Inflammatory macrophage treated with lipopolysaccharide for 4 hours (primary cell): ENCODE measurements around the gene DCAF15.
"Not testable (repeated sequence)": the region's sequence is repeated elsewhere in the genome, so short reads cannot be mapped to it uniquely, and the experiment has no call there.

Experiments
- DNase-seq: peaks from one replicate; pipeline ENCODE4 v3.0.0-alpha.2; 2020

The DCAF15 gene

GRCh38 chr19:13952154-13952930 lies at the start of gene DCAF15:
TSS of gene DCAF15 (plus strand) at chr19:13952509. CDS start at chr19:13952513, 4 bp downstream.
- peak; percentile 100 for DNase-seq

- DNase-seq: peak; percentile 24
Measured at GRCh38 chr19:13902993-13903555, 49.2 kb upstream of the DCAF15 start.

- DNase-seq: peak; percentile 91
Measured at GRCh38 chr19:13905634-13906520, 46.4 kb upstream of the DCAF15 start, which contains the start of the genes BRME1 and CC2D1A. TSS of gene BRME1 (minus strand) at chr19:13906117. CDS start at chr19:13904892, 1,225 bp downstream. TSS of gene CC2D1A (plus strand) at chr19:13906201. CDS start at chr19:13906442, 241 bp downstream.

- peak; percentile 37 for DNase-seq
Measured at GRCh38 chr19:13906521-13906904, 45.8 kb upstream of the DCAF15 start.

GRCh38 chr19:13906910-13907309 lies 45.4 kb upstream of the DCAF15 start:
- DNase-seq: no peak

GRCh38 chr19:13908674-13909073 lies 43.6 kb upstream of the DCAF15 start:
- no peak for DNase-seq

GRCh38 chr19:13909430-13909829 lies 42.9 kb upstream of the DCAF15 start:
- no peak for DNase-seq

- no peak for DNase-seq
Measured at GRCh38 chr19:13913352-13913751, 39.0 kb upstream of the DCAF15 start.

GRCh38 chr19:13914777-13915176 lies 37.5 kb upstream of the DCAF15 start:
- no peak for DNase-seq

- DNase-seq: no peak
Measured at GRCh38 chr19:13917888-13918406, 34.4 kb upstream of the DCAF15 start.

GRCh38 chr19:13918726-13919411 lies 33.4 kb upstream of the DCAF15 start:
- no peak for DNase-seq

GRCh38 chr19:13920524-13920923 lies 31.8 kb upstream of the DCAF15 start:
- DNase-seq: no peak

GRCh38 chr19:13920940-13921747 lies 31.2 kb upstream of the DCAF15 start:
- DNase-seq: peak; percentile 49

- DNase-seq: not testable (repeated sequence)
Measured at GRCh38 chr19:13922118-13922517, 30.2 kb upstream of the DCAF15 start.

- DNase-seq: no peak
Measured at GRCh38 chr19:13923194-13923987, 28.9 kb upstream of the DCAF15 start.

- no peak for DNase-seq
Measured at GRCh38 chr19:13926010-13926409, 26.3 kb upstream of the DCAF15 start.

- no peak for DNase-seq
Measured at GRCh38 chr19:13926715-13927114, 25.6 kb upstream of the DCAF15 start.

GRCh38 chr19:13929340-13929739 lies 23.0 kb upstream of the DCAF15 start:
- no peak for DNase-seq

GRCh38 chr19:13929956-13930355 lies 22.4 kb upstream of the DCAF15 start:
- DNase-seq: no peak

- DNase-seq: no peak
Measured at GRCh38 chr19:13930402-13930801, 21.9 kb upstream of the DCAF15 start.
